HEK293 (cell line): ENCODE data around the gene TIMM44.

Source experiments
- EGR2 ChIP-seq: fragments of 450-650 bp; formaldehyde crosslinking; IDR thresholded peaks from 2 replicates; pipeline ENCODE4 v1.5.1; 2016; ENCODE audit warnings: low read depth, missing biosample characterization, missing genetic modification characterization
- GLIS2 ChIP-seq: fragments of 450-650 bp; formaldehyde crosslinking; IDR thresholded peaks from 2 replicates; pipeline ENCODE4 v1.5.1; 2016; ENCODE audit warnings: missing biosample characterization, missing genetic modification characterization
- KLF1 ChIP-seq: fragments of 450-650 bp; formaldehyde crosslinking; IDR thresholded peaks from 2 replicates; pipeline ENCODE4 v1.5.1; 2016; ENCODE audit warnings: missing biosample characterization, missing genetic modification characterization
- KLF10 ChIP-seq: fragments of 450-650 bp; IDR thresholded peaks from 2 replicates; pipeline ENCODE4 v1.5.1; 2018; ENCODE audit warnings: missing biosample characterization, mild to moderate bottlenecking, missing genetic modification characterization
- KLF16 ChIP-seq: fragments of 450-650 bp; formaldehyde crosslinking; IDR thresholded peaks from 2 replicates; pipeline ENCODE4 v1.5.1; 2017; ENCODE audit warnings: missing biosample characterization, missing genetic modification characterization
- KLF9 ChIP-seq: fragments of 450-650 bp; formaldehyde crosslinking; IDR thresholded peaks from 2 replicates; pipeline ENCODE4 v1.5.1; 2016; ENCODE audit warnings: missing biosample characterization, missing genetic modification characterization, low read depth
- OVOL3 ChIP-seq: fragments of 450-650 bp; formaldehyde crosslinking; IDR thresholded peaks from 2 replicates; pipeline ENCODE4 v1.5.1; 2016; ENCODE audit warnings: missing biosample characterization, missing genetic modification characterization
- WT1 ChIP-seq: fragments of 450-650 bp; formaldehyde crosslinking; IDR thresholded peaks from 2 replicates; pipeline ENCODE4 v1.5.1; 2016; ENCODE audit warnings: missing biosample characterization, missing genetic modification characterization
- ZBTB8A ChIP-seq: fragments of 450-650 bp; formaldehyde crosslinking; IDR thresholded peaks from 2 replicates; pipeline ENCODE4 v1.5.1; 2016; ENCODE audit warnings: missing biosample characterization, missing genetic modification characterization
- ZFHX2 ChIP-seq: fragments of 450-650 bp; formaldehyde crosslinking; conservative IDR thresholded peaks from 2 replicates; pipeline ENCODE4 v1.5.1; 2016; ENCODE audit warnings: missing biosample characterization, missing genetic modification characterization
- ZNF133 ChIP-seq: fragments of 450-650 bp; formaldehyde crosslinking; IDR thresholded peaks from 2 replicates; pipeline ENCODE4 v1.5.1; 2016; ENCODE audit warnings: missing biosample characterization, missing genetic modification characterization
- ZNF146 ChIP-seq: fragments of 450-650 bp; formaldehyde crosslinking; IDR thresholded peaks from 2 replicates; pipeline ENCODE4 v1.5.1; 2016; ENCODE audit warnings: missing biosample characterization, missing genetic modification characterization
- ZNF174 ChIP-seq: fragments of 450-650 bp; formaldehyde crosslinking; IDR thresholded peaks from 2 replicates; pipeline ENCODE4 v1.5.0; 2017; ENCODE audit warnings: missing biosample characterization, mild to moderate bottlenecking, missing genetic modification characterization
- ZNF214 ChIP-seq: fragments of 450-650 bp; formaldehyde crosslinking; IDR thresholded peaks from 2 replicates; pipeline ENCODE4 v1.5.1; 2017; ENCODE audit warnings: missing biosample characterization, mild to moderate bottlenecking, missing genetic modification characterization, borderline replicate concordance
- ZNF335 ChIP-seq: fragments of 450-650 bp; formaldehyde crosslinking; conservative IDR thresholded peaks from 2 replicates; pipeline ENCODE4 v1.5.1; 2016; ENCODE audit warnings: missing biosample characterization, missing genetic modification characterization
- ZNF544 ChIP-seq: fragments of 450-650 bp; formaldehyde crosslinking; IDR thresholded peaks from 2 replicates; pipeline ENCODE4 v1.5.0; 2017; ENCODE audit warnings: missing biosample characterization, missing genetic modification characterization
- ZNF560 ChIP-seq: fragments of 450-650 bp; formaldehyde crosslinking; IDR thresholded peaks from 2 replicates; pipeline ENCODE4 v1.5.1; 2017; ENCODE audit warnings: missing biosample characterization, missing genetic modification characterization, borderline replicate concordance
- ZNF677 ChIP-seq: fragments of 450-650 bp; IDR thresholded peaks from 2 replicates; pipeline ENCODE4 v1.5.0; 2018; ENCODE audit warnings: missing biosample characterization, mild to moderate bottlenecking, missing genetic modification characterization, moderate library complexity
- ZNF747 ChIP-seq: fragments of 450-650 bp; formaldehyde crosslinking; IDR thresholded peaks from 2 replicates; pipeline ENCODE4 v1.5.1; 2016; ENCODE audit warnings: missing biosample characterization, missing genetic modification characterization
- TF ChIP-seq, protein P1 (sequence below): fragments of 450-650 bp; formaldehyde crosslinking; IDR thresholded peaks from 2 replicates; pipeline ENCODE4 v1.5.1; 2016; ENCODE audit warnings: missing biosample characterization, missing genetic modification characterization, borderline replicate concordance
- TF ChIP-seq, protein P2 (sequence below): fragments of 450-650 bp; formaldehyde crosslinking; optimal IDR thresholded peaks from 2 replicates; pipeline ENCODE3; 2016; ENCODE audit warnings: missing biosample characterization, mild to moderate bottlenecking, missing genetic modification characterization

Gene TIMM44

DNA sequence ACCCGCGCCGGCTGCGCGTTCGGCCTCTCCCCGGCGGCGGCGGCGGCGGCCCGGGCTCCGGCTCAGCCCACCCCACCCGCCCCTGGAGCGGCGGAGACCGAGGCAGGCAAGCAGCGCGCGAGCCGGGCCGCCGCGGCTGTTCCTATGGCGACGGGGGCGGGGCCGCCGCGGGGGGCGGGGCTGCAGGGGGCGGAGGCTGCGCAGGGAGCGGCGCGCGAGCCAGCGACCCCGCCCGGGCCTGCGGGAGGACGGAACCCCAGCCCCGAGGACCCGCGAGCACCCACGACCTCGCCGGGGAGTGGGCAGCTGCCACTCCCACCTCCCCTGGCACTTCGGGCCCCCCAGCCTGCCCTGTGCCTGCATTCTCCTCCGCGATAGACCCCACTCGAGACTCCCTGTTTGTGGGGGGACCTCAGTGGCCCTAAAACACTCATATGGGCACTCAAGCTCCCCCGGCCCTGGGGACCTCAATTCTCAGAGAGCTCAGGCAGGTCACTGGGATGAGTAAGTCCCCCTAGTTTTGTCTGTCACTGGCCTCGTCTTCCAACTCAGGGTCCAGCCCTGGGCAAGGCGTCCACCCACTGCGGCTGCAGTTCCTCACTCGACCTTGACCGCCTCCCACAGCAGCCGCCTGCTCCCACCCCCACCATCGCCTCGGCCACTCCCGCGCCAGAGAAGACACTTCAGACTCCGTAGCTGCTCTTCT, 17.3 kb downstream of the TIMM44 start, which contains the start of gene CTXN1 (continued):
- TF ChIP-seq, protein P1, sequence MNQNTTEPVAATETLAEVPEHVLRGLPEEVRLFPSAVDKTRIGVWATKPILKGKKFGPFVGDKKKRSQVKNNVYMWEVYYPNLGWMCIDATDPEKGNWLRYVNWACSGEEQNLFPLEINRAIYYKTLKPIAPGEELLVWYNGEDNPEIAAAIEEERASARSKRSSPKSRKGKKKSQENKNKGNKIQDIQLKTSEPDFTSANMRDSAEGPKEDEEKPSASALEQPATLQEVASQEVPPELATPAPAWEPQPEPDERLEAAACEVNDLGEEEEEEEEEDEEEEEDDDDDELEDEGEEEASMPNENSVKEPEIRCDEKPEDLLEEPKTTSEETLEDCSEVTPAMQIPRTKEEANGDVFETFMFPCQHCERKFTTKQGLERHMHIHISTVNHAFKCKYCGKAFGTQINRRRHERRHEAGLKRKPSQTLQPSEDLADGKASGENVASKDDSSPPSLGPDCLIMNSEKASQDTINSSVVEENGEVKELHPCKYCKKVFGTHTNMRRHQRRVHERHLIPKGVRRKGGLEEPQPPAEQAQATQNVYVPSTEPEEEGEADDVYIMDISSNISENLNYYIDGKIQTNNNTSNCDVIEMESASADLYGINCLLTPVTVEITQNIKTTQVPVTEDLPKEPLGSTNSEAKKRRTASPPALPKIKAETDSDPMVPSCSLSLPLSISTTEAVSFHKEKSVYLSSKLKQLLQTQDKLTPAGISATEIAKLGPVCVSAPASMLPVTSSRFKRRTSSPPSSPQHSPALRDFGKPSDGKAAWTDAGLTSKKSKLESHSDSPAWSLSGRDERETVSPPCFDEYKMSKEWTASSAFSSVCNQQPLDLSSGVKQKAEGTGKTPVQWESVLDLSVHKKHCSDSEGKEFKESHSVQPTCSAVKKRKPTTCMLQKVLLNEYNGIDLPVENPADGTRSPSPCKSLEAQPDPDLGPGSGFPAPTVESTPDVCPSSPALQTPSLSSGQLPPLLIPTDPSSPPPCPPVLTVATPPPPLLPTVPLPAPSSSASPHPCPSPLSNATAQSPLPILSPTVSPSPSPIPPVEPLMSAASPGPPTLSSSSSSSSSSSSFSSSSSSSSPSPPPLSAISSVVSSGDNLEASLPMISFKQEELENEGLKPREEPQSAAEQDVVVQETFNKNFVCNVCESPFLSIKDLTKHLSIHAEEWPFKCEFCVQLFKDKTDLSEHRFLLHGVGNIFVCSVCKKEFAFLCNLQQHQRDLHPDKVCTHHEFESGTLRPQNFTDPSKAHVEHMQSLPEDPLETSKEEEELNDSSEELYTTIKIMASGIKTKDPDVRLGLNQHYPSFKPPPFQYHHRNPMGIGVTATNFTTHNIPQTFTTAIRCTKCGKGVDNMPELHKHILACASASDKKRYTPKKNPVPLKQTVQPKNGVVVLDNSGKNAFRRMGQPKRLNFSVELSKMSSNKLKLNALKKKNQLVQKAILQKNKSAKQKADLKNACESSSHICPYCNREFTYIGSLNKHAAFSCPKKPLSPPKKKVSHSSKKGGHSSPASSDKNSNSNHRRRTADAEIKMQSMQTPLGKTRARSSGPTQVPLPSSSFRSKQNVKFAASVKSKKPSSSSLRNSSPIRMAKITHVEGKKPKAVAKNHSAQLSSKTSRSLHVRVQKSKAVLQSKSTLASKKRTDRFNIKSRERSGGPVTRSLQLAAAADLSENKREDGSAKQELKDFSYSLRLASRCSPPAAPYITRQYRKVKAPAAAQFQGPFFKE (tag by site-specific recombination) = no peak
- peak; percentile 55; the same call in 1 of the 2 replicates for TF ChIP-seq KLF16 (tag by site-specific recombination)
- no peak for TF ChIP-seq ZNF174 (tag by site-specific recombination)
- peak; percentile 26; the same call in 1 of the 2 replicates for TF ChIP-seq ZBTB8A
- no peak for TF ChIP-seq ZNF146
- TF ChIP-seq ZNF133 (tag by site-specific recombination) = no peak
- no peak for TF ChIP-seq ZNF560 (tag by site-specific recombination)
- 0 out of 2 replicates have a peak, but pooled peaks have one; percentile 53 for TF ChIP-seq KLF9 (tag by site-specific recombination)
- TF ChIP-seq OVOL3 (tag by site-specific recombination) = no peak
- TF ChIP-seq EGR2 (tag by site-specific recombination) = peak; percentile 79
- TF ChIP-seq, protein P2, sequence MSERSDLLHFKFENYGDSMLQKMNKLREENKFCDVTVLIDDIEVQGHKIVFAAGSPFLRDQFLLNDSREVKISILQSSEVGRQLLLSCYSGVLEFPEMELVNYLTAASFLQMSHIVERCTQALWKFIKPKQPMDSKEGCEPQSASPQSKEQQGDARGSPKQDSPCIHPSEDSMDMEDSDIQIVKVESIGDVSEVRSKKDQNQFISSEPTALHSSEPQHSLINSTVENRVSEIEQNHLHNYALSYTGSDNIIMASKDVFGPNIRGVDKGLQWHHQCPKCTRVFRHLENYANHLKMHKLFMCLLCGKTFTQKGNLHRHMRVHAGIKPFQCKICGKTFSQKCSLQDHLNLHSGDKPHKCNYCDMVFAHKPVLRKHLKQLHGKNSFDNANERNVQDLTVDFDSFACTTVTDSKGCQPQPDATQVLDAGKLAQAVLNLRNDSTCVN (tag by site-specific recombination) = peak; percentile 29
- no peak for TF ChIP-seq ZNF544 (tag by site-specific recombination)
- peak; percentile 27; the same call in 1 of the 2 replicates for TF ChIP-seq KLF1 (tag by site-specific recombination)
- TF ChIP-seq ZNF335 (tag by site-specific recombination) = peak; percentile 87
- TF ChIP-seq ZFHX2 (tag by site-specific recombination) = peak; percentile 85
- no peak for TF ChIP-seq ZNF677 (tag by site-specific recombination)
- TF ChIP-seq WT1 = no peak
- TF ChIP-seq ZNF747 (tag by site-specific recombination) = no peak
- TF ChIP-seq ZNF214 (tag by site-specific recombination) = no peak
- peak; percentile 44; the same call in 1 of the 2 replicates for TF ChIP-seq GLIS2 (tag by site-specific recombination)
- TF ChIP-seq KLF10 (tag by site-specific recombination) = no peak
